GM19395 (cell line): ENCODE measurements around the gene KCNH6.

ENCODE experiments used
- ATAC-seq: cut with Tn5 transposase; IDR thresholded peaks from one replicate; pipeline ENCODE4 v1.9.1; 2021; ENCODE audit warnings: mild to moderate bottlenecking, moderate library complexity; ENCODE audit not compliant: unreplicated experiment

Gene KCNH6

GRCh38 chr17:63529711-63530556 lies 6.8 kb downstream of the KCNH6 start:
- no peak for ATAC-seq

DNA sequence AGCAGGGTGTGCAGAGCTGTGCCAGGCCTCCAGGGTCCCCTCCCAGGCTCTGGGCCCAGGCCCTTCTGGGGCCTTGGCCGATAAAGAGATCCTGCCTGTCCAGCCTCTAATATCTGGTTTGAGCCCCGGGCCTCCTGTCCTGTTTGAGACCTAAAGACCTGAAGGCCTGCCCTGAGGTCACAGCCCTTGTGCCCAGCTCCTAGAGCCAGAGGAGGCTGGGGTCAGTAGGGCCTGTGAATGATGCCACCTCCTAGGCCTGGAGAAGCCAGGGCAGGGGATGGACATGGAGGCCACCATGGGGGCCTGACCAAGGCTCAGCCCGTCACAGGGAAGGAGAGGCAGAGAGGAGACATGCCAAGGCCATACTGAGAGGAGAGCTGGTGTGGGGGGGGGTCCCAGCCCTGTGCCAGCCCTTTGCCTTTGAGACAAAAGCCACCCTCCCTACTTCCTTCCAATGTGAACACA lies 7.4 kb downstream of the KCNH6 start:
- ATAC-seq, result no peak

- ATAC-seq, result no peak
Observed at GRCh38 chr17:63531022-63531965, 8.1 kb downstream of the KCNH6 start.

DNA sequence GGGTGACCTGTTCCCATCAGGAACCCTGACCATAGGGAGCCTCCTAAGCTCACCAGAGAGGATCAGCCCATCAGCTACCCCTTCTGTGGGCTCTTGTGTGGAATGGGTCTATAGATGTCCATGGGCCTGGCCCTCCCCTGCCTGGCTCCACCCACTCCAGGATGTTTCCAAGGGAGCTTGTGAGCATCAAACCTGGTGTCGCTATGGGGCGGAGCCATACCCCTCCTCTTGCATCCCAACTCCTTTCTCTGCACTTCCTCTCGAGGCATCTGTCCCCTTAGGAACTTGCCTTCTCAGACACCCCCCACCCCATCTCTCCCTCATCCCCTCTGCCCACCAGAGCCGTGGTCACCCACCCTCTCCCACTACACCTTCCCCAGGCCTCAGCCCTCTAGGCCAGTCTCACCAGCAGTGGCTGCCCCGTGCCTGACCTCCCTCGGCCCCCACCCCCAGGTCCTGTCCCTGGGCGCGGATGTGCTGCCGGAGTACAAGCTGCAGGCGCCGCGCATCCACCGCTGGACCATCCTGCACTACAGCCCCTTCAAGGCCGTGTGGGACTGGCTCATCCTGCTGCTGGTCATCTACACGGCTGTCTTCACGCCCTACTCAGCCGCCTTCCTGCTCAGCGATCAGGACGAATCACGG lies 10.4 kb downstream of the KCNH6 start:
- ATAC-seq, result no peak

DNA sequence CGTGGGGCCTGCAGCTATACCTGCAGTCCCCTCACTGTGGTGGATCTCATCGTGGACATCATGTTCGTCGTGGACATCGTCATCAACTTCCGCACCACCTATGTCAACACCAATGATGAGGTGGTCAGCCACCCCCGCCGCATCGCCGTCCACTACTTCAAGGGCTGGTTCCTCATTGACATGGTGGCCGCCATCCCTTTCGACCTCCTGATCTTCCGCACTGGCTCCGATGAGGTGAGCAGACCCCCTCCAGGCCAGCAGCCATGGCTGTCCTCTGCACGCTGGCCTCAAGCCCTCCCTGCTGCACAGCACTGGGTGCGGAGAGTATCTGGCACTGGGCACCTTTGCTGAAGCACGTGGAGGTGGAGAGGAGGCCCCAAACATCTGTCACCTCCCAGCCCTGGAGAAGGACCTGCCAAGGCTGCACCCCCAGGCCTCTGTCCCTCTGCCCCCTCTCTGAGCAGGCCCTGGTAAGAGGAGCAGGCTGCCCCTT lies 11.0 kb downstream of the KCNH6 start:
- no peak for ATAC-seq

DNA sequence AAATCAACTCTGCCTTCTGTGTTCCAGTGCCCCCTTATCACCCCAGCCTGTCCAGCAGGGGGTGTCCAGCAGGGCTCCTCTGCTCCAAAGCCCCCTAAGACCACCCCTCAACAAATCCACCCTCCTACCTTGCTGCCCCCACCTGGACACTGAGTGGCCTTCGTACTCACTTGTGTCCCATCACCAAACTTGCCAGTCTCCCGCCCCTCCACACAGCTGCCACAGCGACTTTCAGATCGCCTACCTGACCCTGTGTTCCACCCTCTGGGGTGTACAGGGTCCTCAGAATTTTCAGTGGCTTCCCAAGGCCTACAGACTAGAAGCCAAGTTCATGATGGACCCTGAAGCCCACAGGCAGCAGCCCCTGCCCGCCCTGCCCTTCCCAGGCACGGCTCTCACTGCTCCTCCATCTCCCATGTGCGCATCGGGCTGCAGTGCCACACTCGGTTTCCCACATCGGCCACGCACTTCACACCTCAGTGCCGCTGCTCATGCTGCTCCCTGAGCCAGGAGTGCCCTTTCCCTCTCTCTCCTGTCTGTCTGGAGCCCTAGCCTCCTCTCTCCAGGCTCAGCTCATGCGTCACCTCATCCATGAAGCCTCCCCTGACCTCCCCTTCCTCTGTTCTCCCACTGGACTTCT lies 11.8 kb downstream of the KCNH6 start:
- ATAC-seq, result no peak

DNA sequence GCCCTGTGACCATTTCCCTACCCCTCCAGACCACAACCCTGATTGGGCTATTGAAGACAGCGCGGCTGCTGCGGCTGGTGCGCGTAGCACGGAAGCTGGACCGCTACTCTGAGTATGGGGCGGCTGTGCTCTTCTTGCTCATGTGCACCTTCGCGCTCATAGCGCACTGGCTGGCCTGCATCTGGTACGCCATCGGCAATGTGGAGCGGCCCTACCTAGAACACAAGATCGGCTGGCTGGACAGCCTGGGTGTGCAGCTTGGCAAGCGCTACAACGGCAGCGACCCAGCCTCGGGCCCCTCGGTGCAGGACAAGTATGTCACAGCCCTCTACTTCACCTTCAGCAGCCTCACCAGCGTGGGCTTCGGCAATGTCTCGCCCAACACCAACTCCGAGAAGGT lies 12.5 kb downstream of the KCNH6 start:
- no peak for ATAC-seq

GRCh38 chr17:63537001-63537400 lies 13.8 kb downstream of the KCNH6 start:
- no peak for ATAC-seq

GRCh38 chr17:63537991-63538692 lies 15.0 kb downstream of the KCNH6 start:
- no peak for ATAC-seq

DNA sequence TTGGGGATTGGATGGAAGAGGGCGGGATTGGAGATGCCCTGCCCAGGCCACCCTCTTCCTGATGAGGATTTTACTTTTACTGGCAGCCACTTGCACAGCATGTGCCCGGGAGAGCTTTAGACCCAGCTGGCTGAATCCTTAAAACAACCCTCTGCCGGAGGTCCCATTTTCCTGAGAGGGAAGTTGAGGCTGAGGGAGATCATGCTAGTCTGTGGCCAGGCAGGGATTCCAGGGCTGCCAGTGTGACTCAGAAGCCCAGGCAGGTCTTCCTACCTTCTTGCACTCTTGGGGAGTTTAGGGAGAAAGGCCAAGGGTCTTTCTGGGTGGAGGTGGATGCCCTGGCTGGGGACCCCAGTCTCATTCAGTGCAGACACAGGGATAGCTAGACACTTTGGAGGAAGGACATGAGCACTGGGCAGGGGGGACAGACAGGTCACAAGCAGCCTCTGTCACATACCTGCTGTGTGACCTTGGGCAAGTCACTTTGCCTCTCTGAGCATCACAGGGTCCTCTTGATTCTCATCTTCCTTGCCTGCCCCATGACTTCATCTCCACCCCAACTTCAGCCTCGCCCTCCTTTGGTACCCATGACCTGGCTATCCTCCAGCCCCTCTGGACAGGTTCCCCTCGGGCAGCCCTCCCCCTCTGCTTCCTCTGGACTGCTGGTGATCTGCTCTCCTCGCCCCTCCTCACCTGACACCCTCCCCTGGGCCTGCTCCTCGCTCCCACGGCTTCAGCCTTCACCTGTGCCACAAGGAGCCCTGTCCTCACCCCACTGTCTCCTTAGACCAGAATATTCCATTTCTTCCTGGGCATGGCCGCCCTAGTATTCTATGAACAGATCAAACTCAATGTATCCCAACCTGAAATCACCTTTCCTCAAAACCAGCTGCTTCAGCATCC lies 15.8 kb downstream of the KCNH6 start:
- no peak for ATAC-seq

DNA sequence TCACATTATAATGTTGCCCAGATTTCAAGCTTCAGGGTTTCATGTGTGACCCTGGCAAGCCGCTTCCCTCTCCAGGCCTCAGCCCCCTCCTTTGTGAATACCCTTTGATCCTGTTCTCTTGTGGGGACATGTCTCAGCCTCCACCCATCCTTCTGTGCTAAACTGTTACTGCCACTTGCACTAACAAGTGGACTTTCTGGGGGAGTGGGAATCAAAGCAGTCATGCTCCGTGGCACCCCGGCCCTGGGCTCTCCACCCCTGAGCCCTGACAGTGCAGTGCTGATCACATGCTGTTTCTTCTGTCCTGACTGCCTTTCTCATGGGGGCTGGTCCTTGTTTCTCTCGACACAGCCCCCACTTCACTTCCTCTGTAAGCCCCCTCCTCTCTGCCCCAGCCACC lies 17.4 kb downstream of the KCNH6 start:
- ATAC-seq, result no peak

- ATAC-seq, result no peak
Observed at GRCh38 chr17:63542218-63542545, 19.0 kb downstream of the KCNH6 start.

GRCh38 chr17:63542942-63543821 lies 20.0 kb downstream of the KCNH6 start:
- ATAC-seq, result no peak

GRCh38 chr17:63543822-63544420 lies 20.8 kb downstream of the KCNH6 start:
- no peak for ATAC-seq

DNA sequence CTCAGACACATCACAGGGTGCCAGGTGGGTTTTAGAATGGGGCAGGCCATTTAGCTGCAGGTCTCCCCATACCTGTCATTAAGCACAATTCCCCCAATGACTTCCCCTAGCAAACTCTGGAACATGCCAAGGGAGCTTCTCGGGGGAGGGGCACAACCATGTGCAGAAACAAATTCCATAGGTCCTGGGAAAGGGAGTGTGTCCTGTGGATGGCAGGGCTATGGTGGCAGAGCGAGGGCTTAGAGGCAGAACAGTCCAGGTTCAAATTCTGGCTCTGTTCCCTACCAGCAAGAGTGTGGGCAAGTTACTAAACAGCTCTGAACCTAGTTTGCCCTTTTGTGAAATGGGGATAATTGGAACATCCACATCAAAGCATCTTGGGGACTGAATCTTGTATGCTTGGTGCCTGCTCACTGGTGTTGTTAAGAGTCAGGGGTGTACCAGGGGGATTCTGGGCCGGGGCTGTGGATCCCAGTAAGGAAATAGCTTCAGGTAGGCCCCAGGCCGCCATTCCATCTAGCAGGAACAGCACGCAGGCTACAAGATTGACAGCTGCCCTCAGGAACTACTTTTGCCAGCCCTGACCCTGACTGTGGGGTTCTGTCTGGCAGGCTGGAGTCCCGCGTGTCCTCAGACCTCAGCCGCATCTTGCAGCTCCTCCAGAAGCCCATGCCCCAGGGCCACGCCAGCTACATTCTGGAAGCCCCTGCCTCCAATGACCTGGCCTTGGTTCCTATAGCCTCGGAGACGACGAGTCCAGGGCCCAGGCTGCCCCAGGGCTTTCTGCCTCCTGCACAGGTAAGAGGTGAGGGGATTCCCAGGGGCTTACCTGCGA lies 21.5 kb downstream of the KCNH6 start:
- ATAC-seq, result no peak

GRCh38 chr17:63546308-63547082 lies 23.3 kb downstream of the KCNH6 start:
- no peak for ATAC-seq
